Measurements from ENCODE around the gene GABARAP.

- TF ChIP-seq, protein P1, sequence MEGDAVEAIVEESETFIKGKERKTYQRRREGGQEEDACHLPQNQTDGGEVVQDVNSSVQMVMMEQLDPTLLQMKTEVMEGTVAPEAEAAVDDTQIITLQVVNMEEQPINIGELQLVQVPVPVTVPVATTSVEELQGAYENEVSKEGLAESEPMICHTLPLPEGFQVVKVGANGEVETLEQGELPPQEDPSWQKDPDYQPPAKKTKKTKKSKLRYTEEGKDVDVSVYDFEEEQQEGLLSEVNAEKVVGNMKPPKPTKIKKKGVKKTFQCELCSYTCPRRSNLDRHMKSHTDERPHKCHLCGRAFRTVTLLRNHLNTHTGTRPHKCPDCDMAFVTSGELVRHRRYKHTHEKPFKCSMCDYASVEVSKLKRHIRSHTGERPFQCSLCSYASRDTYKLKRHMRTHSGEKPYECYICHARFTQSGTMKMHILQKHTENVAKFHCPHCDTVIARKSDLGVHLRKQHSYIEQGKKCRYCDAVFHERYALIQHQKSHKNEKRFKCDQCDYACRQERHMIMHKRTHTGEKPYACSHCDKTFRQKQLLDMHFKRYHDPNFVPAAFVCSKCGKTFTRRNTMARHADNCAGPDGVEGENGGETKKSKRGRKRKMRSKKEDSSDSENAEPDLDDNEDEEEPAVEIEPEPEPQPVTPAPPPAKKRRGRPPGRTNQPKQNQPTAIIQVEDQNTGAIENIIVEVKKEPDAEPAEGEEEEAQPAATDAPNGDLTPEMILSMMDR (IDR thresholded peaks at IDR 0.05), result no peak
- TF ChIP-seq EP300 (IDR thresholded peaks at IDR 0.05), result no peak
- TF ChIP-seq POLR2A (IDR thresholded peaks at IDR 0.05), result no peak
Measured at GRCh38 chr17:7205561-7205960, 36.7 kb downstream of the GABARAP start.
